ENCODE measurements around the gene ACSF3.

DNA sequence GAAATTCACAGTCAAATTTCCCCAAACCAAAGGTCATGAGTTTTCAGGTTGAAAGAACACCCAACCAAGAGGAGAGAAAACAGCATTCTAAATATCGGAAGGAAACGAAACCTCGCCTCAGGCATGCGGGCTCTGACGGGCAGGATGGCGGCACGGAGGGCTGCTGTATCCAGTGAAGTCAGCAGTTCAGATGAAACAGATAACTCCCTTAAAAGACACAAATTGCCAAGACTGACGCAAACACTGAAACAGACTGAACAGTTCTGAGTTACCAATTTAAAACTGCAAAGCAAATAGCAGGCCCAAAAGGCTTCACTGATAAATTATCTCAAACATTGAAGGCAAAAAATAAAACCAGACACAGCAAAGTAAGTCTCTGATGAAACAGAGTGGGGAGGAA is 57.3 kb downstream of the ACSF3 start:
- TF ChIP-seq, protein P1, sequence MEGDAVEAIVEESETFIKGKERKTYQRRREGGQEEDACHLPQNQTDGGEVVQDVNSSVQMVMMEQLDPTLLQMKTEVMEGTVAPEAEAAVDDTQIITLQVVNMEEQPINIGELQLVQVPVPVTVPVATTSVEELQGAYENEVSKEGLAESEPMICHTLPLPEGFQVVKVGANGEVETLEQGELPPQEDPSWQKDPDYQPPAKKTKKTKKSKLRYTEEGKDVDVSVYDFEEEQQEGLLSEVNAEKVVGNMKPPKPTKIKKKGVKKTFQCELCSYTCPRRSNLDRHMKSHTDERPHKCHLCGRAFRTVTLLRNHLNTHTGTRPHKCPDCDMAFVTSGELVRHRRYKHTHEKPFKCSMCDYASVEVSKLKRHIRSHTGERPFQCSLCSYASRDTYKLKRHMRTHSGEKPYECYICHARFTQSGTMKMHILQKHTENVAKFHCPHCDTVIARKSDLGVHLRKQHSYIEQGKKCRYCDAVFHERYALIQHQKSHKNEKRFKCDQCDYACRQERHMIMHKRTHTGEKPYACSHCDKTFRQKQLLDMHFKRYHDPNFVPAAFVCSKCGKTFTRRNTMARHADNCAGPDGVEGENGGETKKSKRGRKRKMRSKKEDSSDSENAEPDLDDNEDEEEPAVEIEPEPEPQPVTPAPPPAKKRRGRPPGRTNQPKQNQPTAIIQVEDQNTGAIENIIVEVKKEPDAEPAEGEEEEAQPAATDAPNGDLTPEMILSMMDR (IDR thresholded peaks at IDR 0.05; ENCODE audit: poor library complexity) = no peak
- TF ChIP-seq EZH2phosphoT487 (IDR thresholded peaks at IDR 0.05; ENCODE audit: low read depth, severe bottlenecking, unreplicated experiment) = no peak
- no peak for TF ChIP-seq EZH2 (IDR thresholded peaks at IDR 0.05; ENCODE audit: borderline replicate concordance)

Measured in hepatocyte (in vitro differentiated cells).